RPMI8226 (cell line): ENCODE data around the gene METTL23.
A peak's percentile ranks its signal among the peaks of the same experiment; 100 is the strongest.
"Not testable (repeated sequence)": the region's sequence is repeated elsewhere in the genome, so short reads cannot be mapped to it uniquely, and the experiment has no call there.

Experiments
- DNase-seq: peaks from one replicate; pipeline ENCODE4 v3.0.0-alpha.2; 2015

The METTL23 gene

DNA sequence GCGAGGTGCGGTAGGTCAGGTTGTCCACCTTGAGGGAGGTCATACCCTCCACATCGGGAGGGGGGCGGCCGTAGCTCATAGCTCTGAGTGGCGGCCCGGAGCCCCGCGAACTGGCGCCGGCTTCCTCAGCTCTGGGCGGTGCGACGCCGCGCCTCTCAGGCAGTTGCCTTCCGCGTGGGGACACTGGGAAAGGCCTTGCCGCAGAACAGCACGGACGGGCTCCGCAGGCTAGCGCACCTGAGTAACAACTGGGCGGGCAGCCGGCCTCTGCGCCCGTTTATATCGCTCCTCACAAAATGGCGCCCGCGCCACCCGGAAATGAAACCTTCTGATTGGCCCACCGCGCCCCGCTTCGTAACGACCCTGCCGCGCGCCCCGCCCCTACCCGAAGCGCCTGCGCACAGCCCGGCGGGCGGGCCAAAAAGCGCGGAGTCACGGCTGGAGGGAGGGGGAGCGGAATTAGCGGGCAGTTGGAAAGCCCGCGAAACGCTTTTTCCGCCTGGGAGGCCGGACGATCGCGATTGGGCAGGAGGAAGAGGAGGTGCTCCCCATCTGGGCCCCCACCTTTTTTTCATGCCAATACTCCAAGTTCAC, 10.5 kb downstream of the METTL23 start, which contains the start of gene SRSF2:
Gene SRSF2 (minus strand): TSS at position 250 of the 594 bp plus-strand sequence. CDS start 171 bp downstream, at position 79.
- peak; percentile 99 for DNase-seq

DNA sequence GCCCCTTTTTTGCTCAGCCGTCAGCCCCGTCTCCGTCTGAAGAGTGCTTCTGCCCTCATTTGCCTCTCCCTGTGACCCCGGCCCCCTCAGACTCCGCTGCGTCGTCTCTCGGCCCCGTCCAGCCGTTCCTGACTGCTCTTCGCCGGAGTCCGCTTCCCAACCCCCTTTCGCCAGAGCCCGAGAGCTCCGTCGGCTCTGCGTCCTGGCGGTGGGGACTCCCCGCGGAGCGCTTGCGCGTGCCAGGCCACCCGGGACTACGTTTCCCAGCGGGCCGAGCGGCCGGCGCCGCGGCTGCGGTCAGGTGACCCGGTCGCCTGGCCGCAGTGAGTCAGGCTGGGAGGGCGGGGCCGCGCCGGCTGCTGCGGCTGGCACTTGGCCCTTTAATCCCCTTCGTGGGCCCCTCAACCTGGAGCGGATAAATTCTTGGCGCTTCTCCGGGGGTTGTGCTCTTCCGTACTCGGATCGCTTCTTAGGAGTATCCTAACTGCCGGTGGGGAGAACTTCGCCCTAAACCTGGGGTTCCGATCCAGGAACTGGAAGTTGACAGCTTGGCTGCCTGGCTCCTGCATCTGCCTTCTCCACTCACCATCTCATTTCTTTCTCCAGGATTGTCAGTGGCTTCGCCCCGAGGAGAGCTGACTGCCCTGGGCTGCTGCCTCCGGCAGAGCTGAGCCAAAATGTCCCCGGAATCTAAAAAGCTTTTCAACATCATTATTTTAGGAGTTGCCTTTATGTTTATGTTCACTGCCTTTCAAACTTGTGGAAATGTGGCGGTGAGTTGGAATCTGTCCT, 11.2 kb downstream of the METTL23 start, which contains the start of gene MFSD11:
Gene MFSD11 (plus strand): TSS at position 444 of the 792 bp plus-strand sequence. CDS start 234 bp downstream, at position 678.
- peak; percentile 95 for DNase-seq

DNA sequence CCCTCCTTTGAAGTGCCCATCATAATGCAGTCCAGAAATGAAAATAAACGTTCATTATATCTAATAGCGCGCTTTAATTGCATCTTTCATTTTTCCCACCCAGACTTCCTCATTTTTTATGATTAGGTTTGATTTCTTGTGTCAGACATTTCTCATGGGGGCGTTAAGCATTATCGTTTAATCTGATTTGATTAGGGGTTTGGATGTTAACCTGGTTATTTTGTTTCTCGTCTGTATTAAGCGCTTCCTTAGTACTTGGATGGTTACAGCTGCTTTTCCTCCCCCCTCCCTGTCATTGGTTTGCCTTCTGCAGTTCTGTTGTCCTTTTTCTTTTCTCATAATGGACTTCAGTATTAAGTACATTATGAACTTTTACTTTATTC, 11.8 kb downstream of the METTL23 start:
- DNase-seq, result no peak

DNA sequence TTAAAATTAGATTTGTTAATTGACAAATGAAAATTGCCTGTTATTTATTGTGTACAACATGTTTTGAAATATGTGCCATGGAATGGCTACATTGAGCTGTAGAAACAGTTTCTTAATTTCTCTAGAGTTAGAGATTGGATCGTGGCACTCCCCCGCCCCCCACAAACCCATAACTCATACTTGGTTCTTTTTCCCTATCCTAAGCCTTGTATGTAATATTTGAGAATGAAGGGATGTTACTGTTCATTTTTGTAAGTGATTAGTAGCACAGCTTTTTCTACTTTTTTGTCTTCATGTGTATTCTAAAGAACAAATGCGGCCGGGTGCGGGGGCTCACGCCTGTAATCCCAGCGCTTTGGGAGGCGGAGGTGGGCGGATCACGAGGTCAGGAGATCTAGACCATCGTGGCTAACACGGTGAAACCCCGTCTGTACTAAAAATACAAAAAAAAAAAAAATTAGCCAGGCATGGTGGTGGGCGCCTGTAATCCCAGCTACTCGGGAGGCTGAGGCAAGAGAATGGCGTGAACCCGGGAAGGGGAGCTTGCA, 13.0 kb downstream of the METTL23 start:
- not testable (repeated sequence) for DNase-seq

DNA sequence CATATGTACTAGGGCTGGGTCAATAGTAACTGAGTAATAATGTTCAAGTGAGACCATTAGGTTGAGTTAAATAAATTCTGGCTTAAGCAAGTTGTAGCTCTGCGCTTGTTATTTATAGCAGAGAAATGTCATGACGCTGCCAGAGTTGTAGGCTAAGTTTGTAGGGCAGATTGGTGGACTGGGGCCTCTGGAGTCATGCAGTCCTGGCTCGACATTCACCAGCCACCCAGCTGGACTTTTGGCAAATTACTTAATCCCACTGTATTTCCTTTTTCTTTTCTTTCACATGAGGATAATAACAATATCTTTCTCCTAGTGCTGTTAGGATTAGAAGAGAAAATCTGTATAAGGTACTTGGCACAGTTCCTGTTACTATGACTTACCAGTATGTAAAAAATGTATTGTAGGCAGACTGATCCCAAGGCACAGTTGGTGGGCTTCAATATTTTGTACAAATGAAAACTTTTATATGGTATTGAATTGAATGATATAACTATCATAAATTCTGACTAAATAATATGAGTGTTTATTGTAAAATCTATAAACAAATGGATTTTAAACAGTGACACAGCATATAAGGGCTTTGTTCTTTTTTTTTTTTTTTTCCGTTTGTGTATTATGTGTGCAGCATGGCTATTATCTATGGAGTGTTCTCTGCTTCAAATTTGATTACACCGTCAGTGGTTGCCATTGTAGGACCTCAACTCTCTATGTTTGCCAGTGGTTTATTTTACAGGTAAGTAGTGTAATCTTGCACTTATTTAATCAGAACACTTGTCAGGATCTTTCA, 13.9 kb downstream of the METTL23 start:
- DNase-seq, result no peak

DNA sequence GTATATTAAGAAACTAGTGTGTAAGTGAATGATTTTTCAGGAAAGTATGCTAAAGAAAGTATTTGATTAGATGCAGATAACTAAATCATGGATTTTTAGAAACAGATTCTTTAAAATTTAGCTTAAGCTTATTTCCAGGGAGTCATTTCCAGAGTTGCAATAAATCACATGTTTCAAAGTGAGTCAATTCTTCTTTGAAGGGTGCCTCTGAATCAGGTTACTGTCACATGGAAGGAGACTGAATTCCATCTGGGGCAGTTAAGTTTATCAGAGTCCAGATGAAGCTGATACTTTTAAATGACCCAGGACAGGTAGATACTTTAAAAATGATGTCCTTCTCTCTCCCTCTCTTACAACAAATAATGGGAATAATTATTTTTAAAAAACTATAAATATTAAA, 16.3 kb downstream of the METTL23 start:
- DNase-seq, result no peak

DNA sequence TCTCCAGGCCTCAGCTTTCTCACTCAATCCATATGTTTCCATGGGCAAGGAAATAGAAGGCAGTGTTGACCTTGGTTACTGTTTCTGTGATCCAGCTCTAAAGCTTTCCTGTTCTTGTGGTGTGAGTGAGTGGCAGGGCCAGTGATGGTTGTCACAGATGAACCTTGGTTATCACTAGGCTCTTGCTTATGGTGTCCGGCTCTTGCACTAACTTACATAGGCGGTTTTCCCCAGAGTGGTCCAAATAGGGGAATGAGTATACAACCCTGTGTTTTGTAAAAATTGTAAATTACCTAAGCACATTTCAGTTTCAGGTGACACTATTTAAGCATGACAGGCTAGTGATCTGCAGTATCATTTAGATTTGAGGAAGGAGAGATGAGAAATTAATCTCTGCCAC, 18.1 kb downstream of the METTL23 start:
- DNase-seq, result no peak

DNA sequence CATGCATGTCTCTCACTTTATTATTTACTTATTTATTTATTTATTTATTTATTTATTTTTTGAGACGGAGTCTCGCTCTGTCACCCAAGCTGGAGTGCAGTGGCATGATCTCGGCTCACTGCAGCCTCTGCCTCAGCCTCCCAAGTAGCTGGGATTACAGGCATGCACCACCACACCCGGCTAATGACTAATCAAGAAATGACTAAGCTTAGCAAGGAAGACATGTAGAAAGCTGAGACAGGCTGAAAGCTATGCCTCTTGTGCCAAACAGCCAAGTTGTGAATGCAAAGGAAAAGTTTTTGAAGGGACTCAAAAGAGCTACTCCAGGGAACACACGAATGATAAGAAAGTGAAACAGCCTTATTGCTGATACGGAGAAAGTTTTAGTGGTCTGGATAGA, 19.1 kb downstream of the METTL23 start:
- DNase-seq, result not testable (repeated sequence)

DNA sequence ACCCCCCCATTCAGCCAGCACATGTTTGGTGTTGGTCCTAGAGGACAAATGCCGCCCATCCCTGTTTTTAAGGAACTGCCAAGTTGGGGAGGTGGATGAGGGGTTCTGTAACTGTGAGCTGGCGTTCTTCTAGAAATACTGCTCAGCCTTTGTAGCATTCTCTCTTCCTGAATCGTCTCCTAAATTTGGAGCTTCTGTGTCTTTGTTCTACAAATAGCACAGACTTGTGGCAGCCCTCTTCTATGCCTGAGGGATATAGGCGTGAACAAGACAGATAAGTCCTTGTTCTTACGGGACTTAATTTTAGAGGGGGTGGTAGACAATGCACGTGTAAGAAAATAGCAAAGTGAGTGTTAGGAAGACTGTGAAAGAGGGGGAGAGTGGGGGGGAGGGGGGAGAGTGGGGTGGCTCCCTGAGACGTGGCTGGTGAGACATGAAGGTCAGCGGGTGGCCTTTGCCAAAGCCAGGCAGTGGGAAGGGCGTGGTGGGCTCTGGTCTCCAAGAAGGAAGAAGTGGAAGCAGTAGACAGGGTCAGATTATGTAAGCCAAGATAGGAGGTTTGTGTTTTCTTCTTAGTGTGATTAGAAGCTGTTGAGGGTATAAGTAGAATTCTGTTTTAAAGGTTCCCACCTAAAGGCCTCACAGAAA, 21.2 kb downstream of the METTL23 start:
- no peak for DNase-seq

DNA sequence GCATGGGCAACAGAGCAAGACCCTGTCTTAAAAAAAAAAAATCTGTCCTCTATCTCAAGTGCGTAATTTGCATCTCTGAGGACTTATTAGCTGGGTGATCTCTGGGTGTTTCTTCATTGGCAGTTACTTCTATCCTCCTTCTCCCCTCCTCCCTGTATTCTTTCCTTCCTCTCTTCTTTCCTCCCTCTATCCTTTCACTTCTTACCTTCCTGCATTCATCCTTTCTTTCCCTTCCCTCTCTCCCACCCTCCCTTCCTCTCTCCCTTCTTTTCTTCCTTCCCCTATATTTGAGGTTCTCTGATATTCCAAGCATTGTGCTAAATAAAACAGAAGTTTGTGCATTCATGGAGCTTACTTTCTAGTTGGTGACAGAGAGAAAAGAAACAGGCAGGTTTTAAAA, 22.0 kb downstream of the METTL23 start:
- DNase-seq, result no peak

DNA sequence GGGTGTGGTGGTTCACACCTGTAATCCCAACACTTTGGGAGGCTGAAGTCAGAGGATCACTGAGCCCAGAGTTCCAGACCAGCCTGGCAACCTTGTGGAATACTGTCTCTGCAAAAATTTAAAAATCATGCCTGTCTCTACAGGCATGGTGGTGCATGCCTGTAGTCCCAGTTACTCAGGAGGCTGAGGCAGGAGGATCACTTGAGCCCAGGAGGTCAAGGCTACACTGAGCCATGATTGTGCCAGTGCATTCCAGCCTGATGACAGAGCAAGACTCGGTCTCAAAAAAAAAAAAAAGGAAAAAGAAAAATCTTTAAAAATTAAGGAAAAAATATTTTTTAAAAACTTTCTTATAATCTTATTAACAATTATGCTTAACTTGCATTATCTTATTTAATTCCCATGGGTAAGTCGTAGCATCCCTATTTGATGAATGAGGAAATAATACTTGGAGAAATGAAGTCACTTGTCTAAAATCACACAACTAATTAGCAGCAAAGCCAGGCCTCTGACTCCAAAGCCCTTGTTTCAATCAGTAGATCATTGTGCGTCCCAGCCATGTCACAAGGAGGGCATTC, 24.9 kb downstream of the METTL23 start:
- DNase-seq, result no peak

DNA sequence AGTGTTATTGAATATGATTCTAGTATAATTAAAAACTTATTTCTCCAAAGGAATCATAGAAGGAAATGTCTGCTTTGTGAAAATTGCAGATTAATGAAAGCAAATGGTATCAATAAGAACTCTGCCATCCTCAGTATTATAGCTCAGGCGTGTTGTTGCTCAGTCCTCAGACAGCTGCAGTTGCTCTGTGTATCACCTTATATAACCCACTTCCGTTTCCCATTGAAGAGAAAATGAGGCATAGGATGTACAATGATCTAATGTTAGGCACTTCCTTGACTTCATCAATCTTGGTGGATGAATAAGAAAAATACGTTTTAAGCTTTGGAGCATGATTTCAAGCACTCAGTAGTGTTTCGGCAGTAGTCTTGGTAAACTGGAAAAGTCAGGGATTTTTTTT, 25.4 kb downstream of the METTL23 start:
- no peak for DNase-seq

DNA sequence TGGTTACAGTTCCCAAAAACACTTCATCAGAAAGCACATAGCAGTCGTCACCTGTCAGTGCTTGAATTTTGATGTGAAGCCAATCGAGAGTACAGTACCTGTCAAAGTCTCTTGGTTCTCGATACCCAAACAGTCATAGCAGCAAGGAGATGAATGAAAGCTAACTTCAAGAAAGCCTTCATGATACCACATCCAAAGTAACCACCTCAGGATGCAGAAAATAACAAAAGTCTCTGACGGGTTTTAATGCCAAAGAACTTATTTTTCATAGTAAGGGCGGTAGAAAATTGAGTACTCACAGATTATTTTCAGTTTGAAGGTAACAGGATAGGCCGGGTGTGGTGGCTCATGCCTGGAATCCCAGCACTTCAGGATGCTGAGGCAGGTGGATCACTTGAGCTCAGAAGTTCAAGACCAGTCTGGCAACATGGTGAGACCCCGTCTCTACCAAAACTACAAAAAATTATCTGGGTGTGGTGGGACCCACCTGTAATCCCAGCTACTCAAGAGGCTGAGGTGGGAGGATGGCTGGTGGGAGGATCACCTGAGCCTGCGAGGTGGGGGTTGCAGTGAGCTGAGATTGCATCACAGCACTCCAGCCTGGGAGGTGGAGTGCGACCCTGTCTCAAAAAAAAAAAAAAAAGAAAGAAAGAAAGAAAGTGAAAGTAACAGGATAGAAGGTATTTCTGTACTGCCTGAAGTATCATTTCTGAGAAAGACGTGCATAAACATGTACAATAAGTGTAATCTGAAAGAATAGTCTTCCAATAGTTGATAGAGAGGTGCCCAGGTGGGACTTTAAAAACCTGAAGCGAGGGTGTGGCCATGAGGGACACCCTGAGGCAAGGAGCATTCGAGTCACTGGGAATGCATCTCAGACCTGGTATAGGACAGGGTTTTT, 26.7 kb downstream of the METTL23 start:
- no peak for DNase-seq

DNA sequence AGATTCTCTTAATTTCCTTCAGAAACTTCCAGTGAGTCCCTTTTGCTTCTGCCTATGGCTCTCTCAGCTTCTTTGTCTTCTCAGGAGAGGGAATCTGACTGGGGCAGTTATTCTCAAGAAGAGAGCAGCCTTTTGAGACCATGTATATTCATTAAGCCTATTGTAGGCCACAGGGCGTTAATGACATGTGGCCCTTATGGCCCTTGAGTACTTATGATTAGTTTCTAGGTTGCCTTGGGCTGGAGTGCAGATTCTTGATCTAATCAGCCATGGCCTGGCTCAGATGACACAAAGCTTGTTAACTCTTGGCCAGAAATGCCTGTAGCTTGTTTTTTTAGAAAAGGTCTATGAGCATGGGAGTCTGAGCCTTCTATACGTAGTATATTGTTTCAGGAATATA, 28.6 kb downstream of the METTL23 start:
- DNase-seq, result no peak

DNA sequence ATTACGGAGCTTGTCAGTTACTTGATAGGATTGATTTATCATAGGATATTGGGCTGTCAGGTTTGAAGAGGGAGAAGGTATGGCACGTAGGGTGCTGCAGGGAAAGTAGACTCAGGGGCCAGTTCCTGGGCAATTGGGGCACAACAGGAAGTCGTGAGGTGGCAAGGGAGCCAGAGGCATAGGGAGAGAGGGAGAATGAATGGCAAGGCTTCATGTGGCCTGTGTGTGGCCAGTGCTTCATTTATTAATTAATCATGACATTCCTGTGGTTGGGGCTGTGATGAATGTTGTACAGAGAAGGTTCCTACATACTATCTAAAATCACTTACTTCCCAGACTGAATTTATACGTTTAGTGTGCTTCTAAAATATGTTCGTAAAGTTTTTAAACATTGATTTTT, 30.6 kb downstream of the METTL23 start:
- DNase-seq, result no peak

DNA sequence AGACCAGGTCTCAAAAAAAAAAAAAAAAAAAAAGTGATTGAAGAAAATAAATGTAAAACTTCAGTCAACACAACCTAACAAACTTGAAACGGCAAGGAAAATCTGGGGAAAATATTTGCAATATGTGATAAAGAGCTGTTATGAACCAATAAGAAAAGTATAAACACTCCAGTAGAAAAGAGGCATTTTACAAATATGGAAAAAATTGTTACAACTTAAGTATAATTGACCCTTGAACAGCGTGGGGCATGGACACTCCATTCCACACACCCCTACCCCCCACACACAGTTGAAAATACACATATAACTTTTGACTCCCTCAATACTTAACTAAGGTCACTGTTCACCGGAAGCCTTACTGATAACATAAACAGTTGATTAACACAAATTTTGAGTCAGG, 31.9 kb downstream of the METTL23 start:
- DNase-seq, result no peak

DNA sequence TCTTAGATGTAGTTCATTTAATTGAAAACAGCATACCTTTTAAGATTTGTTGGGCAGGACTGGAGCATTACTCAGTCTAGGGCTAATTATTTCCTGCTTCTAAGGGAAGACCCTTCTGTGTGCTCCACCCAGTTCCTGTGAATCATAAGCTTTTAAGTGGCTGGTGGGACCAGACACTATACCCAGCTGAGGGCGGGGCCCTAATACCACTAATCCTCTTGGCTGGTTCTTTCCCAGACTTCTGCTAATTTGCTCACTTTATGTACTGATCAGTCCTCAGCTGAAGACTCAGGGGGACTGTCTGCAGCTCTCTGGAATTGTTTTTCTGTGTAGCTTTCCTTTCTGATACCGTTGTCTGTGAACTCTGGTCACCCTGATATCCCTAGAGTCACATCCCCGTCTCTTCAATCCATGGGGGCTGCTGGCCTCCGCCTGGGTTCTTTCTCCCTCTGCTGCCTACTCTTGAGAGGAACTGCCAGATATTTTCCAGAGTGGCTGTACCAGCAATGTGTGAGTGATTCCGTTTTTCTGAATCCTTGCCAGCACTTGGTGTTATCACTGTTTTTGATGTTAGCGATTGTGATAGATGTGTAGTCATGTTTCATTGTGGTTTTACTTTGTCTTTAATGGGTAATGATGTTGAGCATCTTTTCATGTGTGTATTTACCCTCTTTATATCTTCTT, 46.3 kb downstream of the METTL23 start:
- DNase-seq, result no peak

DNA sequence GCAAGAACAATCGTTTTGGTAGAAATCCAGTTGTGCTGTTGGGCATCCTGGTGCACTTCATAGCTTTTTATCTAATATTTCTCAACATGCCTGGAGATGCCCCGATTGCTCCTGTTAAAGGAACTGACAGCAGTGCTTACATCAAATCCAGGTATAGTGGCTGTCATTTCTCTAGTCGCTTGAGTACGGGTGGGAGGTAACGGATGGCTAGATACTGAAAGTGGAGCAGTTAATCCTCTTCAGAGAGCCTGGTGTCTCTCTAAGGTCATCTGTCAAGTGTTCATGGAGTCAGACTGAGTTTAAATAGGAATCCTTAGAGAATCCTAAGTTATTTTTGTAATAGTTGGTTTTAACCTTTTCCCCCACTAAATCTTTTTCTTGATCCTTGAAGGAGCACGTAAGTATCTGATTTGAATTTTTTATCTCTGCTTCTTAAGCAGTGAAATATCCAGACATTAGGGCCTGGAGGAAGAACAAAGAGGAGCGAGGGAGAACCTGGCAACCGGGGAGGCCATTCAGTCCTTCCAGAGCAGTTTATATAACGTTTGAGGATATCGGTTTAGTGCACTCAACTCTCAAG, 48.5 kb downstream of the METTL23 start:
- DNase-seq, result no peak

DNA sequence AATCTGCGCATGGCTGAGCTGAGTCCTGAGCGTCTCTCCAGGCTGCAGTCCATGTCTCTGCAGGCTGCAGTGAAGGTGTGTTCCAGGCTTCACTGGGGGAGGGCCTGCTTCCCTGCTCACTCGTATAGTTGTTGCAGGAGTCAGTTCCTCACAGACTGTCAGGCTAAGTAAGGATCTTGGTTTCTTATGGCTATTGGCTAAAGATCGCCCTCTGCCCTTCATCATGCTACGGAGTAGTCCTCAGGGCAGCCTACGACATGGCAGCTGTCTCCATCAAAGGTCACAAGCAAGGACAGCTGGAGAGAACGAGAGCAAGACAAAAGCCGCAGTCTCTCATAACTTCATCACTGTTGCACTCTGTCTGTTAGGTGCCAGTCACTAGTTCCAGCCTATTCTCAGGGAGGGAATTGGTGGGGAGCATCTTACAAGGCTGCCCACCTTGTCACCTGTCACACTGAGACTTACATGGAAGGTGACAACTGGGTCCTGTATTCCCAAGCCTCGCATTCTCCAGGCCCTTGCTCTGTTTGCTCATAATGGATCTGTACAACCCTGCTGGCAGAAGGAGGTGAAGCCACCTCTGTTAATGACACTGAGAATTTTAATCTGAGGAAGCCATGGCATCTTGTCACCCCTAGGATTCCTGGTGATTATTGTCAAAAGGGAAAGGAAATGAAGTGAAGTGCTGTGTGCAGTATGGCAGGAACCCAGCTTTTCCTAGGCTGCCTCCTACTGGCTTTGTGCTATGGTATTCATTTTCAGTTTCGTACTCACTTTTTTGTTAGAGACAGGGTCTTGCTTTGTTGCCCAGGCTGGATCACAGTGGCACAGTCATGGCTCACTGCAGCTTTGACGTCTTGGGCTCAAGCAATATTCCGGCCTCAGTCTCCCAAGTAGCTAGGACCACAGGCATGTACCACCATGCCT, 54.7 kb downstream of the METTL23 start:
- peak; percentile 12 for DNase-seq
